Activated CD4-positive, alpha-beta T cell treated with anti-CD3 and anti-CD28 coated beads, Interleukin-2, amount 50 U/mL, for 16 hours (primary cell): ENCODE data around the gene SLC25A17.
"Not testable (repeated sequence)": the region's sequence is repeated elsewhere in the genome, so short reads cannot be mapped to it uniquely, and the experiment has no call there.

Source experiments
- DNase-seq: peaks from one replicate; pipeline ENCODE4 v3.0.0-alpha.2; 2020

SLC25A17 gene

DNA sequence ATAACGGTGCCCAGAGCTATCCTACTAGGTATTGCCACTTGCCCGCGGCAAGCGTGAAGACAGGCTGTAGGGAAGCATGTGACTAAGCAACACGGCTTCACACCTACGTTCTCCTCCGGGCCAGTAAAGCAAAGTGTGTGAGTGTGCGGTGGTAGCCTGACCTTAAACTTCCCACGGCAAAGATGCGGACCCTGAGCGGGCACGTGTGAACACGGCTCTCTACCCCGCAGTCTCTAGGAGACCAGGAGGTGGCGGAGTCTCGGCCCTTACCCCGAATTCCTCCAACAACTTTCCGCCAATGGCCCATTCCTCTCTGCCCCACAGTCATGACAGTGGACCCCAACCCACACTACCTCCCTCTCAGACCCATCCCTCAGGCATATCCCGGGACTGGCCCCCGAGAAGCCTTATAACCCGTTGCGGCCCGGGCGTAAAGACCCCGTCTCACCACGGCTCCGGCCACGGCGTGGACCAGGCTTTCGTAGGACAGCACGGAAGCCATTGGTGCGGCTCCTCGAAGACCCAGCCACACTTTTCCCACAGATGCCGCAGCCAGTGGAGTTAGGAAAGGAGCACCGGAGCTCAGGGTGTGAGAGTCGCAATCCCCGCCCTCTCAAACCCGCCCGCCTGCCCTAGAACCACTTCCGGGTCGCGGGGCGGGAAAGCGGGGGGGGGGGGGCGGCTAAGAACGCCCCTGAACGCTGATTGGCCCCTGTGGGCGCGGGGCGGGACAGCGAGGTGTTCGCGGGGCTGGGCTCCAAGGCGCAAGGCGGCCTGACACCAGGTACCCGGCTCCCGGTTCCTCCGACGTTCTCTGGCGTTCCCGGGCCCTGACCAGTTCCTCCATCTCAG lies at the start of gene SLC25A17:
Gene SLC25A17, minus strand, starts transcription at position 600 of the 852 bp plus-strand sequence. Its CDS starts 98 bp downstream, at position 502.
- DNase-seq: peak; percentile 89

DNA sequence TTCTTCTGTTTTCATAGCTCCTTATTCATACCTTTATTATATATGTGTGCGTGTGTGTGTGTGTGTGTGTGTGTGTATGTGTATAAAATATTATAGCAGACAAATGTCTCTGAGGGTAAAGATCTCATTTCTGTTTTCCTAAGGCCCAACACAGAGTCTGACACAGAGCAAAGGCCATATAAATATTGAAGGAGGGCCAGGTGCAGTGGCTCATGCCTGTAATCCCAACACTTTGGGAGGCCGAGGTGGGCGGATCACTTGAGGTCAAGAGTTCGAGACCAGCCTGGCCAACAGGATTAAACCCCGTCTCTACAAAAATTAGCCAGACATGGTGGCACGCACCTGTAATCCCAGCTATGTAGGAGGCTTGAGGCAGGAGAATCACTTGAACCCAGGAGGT lies 49.2 kb upstream of the SLC25A17 start:
- DNase-seq: not testable (repeated sequence)

- no peak for DNase-seq
Observed at GRCh38 chr22:40867109-40867508, 48.0 kb upstream of the SLC25A17 start.

GRCh38 chr22:40862537-40862936 lies 43.4 kb upstream of the SLC25A17 start:
- no peak for DNase-seq

DNA sequence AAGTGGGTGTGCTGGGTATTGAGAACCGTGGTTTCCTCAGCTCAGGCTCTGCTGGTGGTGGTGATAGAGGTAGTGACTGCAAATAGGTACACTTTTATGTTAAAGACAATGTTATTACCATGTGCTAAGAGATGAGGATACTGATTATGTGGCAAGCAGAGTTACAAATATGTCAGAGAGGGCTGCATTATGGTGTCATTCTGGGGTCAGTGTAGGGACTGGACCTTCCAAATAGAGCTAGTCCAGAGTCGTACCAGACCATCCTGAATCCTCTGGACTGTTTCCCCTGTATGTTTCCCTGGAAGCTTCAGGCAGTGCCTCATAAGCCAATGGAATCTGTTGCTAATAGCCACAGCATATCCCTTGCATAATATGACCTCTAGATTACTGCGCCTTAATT lies 42.9 kb upstream of the SLC25A17 start, which contains the start of gene DNAJB7:
Gene DNAJB7, minus strand, starts transcription at position 101 of the 400 bp plus-strand sequence. CDS start 119 bp downstream, outside the sequence.
- DNase-seq: no peak

GRCh38 chr22:40857309-40857855 lies 38.2 kb upstream of the SLC25A17 start:
- DNase-seq: no peak

GRCh38 chr22:40856513-40857308 lies 37.6 kb upstream of the SLC25A17 start, which contains the start of the genes ST13 and XPNPEP3:
Gene ST13, minus strand, starts transcription at chr22:40856639. Its CDS starts 99 bp downstream, at chr22:40856540.
Gene XPNPEP3, plus strand, starts transcription at chr22:40857148. Its CDS starts 34 bp downstream, at chr22:40857182.
- peak; percentile 97 for DNase-seq

DNA sequence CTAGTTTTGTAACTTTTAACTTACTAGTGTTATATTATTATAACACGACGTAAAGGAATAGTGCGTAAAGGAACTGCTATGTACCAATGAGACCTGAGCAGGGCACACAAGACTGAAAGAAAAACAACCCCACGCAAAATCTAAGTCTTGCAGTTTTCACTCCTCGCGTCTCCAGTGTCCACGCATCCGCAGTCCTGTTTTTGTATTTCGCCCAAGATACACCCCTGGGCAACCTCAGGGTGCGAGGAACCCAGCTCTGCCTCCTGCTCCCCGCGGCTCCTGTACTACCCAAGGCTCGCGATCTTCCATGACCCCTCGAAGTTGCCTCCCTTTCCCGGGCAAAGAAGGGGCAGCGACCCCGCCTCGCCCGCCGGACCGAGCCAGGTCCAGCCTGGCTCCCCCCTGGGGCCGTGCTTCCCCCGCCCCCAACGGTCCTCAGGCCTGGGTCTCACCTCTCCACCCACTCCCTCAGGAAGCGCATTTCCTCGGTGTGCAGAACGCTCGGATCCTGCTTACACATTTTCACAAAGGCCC lies 36.9 kb upstream of the SLC25A17 start:
- DNase-seq: peak; percentile 18

- no peak for DNase-seq
Observed at GRCh38 chr22:40855071-40855978, 36.2 kb upstream of the SLC25A17 start.

DNA sequence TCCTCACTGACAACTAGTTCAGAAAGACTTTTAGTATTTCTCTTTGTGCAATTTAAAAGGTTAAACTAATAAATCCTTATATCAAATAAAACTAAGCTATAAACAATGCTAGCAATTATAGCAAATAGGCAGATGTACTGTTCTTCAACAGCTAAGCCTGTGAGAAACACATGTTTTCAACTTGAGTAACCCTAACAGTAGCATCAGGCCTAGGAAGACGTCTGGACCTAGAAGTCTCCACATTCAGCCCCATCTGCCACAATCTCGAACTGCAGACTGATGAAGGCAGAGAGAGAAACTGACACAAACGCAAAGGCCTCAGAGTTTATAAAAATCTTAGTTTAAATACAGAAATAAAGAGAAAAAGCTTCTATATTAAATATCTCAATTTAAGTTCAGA lies 34.8 kb upstream of the SLC25A17 start:
- no peak for DNase-seq

- DNase-seq: no peak
Observed at GRCh38 chr22:40853333-40853732, 34.2 kb upstream of the SLC25A17 start.

DNA sequence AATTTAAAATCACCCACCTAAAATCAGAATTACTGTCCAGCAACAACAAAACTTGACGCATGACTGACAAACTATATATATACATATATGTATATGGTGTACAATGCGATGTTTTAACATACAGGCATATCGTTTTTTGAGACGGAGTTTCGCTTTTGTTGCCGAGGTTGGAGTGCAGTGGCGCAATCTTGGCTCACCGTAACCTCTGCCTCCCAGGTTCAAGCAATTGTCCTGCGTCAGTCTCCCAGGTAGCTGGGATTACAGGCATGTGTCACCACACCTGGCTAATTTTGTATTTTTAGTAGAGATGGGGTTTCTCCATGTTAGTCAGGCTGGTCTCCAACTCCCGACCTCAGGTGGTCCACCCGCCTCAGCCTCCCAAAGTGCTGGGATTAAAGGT lies 26.7 kb upstream of the SLC25A17 start:
- not testable (repeated sequence) for DNase-seq

- no peak for DNase-seq
Observed at GRCh38 chr22:40844951-40845350, 25.8 kb upstream of the SLC25A17 start.

DNA sequence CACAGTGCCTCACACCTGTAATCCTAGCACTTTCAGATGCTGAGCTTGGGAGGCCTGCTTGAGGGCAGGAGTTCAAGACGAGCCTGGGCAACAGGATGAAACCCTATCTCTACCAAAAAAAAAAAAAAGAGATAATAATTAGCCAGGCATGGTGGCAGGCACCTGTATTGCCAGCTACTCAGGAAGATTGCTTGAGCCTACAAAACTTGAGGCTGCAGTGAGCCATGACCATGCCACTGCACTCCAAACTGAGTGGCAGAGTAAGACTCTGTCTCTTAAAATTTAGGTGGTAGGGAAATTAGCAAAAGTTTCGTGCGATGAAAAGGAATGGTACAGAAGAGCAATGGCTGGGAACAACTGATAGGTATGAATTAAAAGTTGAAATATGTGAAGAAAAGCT lies 19.3 kb upstream of the SLC25A17 start:
- no peak for DNase-seq

DNA sequence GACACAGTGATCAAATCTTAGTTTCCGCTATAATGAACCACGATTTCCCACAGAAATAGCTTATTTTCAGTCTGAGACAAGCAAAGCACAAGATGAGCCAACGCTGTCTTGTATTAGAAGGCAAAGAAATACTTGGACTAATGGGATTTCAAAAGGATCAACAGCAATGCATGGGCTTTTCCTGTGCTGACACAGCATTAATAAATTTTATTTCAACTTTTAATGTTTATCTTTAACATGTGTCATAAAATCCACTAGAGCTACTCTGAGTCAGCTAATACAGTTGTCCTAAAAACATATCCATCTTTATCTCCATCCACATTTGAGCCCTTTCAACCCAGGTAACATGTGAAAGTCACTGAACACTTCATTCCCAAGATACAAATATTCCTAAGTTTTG lies 15.5 kb upstream of the SLC25A17 start:
- no peak for DNase-seq

DNA sequence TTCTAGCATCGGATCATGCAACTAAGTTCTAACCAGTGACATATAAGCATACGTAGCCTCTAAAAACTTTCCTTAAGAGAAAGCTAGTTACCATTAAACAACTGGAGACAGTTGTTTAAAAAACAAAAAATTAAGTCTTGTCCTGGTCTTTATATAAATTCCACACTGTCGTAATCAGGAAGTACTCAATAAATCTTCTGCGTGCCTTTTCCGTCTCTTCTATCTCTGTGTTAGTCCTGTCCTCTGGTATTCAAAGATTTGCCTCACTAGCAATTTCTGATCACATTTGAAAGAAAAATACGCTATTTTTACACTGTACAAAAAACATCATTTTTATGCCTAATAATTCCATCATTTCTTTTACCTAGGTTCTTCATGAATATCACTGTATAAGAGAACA lies 10.0 kb upstream of the SLC25A17 start:
- no peak for DNase-seq

DNA sequence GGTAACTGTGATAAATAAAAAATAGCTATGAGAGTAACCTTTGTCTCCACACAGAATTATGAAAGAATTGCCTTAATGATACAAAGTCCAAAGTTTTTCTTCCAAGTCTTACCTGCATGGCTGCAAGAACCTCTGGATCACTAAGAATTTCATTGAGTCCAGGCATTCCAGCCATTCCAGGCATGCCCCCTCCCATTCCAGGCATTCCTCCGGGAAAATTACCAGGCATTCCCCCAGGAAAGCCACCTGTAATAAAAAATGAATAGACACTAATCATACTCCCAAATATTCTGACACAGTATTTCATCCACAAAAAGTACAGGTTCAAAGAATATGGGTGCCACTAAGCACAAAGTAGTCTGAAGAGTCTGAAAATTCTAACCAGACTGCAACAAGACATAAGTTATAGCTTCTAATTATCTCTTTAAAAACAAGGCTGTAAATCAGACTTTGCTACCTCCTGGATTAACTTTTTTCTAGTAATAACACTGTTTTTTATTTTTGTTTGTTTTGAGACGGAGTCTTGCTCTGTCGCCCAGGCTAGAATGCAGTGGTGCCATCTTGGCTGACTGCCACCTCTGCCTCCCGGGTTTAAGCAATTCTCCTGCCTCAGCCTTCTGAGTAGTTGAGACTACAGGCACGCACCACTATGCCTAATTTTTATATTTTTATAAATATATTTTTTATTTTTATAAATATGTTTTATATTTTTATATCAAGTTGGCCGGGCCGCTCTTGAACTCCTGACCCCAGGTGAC lies 8.0 kb upstream of the SLC25A17 start:
- DNase-seq: no peak

GRCh38 chr22:40826292-40826691 lies 7.1 kb upstream of the SLC25A17 start:
- not testable (repeated sequence) for DNase-seq

- DNase-seq: no peak
Observed at GRCh38 chr22:40823426-40823825, 4.3 kb upstream of the SLC25A17 start.

DNA sequence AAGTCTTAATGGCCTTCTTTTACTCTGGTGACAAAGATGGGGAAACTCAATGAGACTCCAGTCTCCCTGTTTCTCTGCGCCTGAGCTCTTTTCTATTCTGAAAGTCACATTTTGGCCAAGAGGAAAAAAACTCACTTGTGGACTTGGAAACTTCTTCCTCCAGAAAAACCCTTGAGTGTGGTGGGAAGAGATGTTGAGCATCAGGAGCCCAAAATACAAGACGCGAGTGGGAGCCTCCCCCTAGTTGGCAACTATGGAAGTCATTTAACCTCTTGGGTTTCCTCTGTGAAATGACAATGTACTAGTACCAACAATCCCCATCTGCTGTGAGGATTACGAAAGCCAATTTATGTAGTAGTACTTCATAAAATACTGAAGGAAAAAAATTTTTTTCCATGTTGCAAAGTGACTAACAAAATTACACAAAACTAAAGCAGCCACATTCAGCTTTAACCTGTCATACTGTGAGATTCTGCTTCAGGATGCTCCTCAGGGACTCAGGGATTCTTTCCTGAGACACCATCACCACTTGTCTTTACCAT lies 524 bp upstream of the SLC25A17 start:
- DNase-seq: peak; percentile 29
